GM12801 (cell line): ENCODE measurements around the gene TNKS1BP1.

Experiments used
- TF ChIP-seq, protein P1 (sequence below): IDR thresholded peaks from one replicate; pipeline ENCODE4 v1.5.1; 2011; ENCODE audit warnings: control low read depth; ENCODE audit not compliant: insufficient read length; ENCODE audit errors: extremely low read depth

Gene TNKS1BP1

DNA sequence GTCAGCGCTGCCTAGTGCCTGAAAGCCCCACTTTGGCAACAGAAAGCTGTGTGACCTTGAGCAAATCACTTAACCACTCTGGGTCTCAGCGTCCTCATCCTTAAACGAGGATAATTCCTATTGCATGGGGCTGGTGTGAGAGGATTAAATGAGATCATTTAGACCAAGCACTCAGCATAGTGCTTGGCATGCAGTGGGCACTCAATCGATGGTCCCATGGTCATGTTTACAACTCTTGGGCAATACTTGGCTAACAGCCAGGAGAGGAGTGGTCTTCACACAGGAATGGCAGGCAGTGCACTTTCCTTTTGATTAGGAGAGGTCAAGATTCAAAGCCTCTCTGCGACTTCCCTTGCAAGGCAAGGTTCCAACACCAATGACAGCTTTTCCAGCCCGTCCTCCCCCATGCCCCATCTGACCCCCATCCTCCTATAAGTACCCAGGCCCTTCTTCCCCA, 14.1 kb downstream of the TNKS1BP1 start:
- TF ChIP-seq, protein P1, sequence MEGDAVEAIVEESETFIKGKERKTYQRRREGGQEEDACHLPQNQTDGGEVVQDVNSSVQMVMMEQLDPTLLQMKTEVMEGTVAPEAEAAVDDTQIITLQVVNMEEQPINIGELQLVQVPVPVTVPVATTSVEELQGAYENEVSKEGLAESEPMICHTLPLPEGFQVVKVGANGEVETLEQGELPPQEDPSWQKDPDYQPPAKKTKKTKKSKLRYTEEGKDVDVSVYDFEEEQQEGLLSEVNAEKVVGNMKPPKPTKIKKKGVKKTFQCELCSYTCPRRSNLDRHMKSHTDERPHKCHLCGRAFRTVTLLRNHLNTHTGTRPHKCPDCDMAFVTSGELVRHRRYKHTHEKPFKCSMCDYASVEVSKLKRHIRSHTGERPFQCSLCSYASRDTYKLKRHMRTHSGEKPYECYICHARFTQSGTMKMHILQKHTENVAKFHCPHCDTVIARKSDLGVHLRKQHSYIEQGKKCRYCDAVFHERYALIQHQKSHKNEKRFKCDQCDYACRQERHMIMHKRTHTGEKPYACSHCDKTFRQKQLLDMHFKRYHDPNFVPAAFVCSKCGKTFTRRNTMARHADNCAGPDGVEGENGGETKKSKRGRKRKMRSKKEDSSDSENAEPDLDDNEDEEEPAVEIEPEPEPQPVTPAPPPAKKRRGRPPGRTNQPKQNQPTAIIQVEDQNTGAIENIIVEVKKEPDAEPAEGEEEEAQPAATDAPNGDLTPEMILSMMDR, result no peak

DNA sequence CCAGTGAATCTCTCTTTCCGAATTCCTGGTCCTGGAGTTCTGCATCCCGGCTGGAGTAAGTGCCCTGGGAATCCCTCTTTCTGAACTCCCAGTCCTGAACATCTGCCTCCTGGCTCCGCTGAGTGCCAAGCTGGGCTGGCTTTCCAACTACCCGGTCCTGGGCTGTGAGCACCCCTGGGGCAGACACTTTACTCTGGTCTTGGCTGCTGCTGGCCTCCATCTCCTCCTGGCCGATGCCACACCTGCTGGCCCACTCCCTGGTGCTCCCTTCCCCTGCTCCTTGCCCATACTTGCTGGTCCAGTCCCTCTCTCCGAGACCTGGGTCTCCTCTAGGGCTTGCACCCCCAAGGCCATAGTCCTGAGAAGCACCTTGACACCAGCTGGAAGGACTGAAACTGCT, 14.7 kb downstream of the TNKS1BP1 start:
- TF ChIP-seq, protein P1, result no peak

DNA sequence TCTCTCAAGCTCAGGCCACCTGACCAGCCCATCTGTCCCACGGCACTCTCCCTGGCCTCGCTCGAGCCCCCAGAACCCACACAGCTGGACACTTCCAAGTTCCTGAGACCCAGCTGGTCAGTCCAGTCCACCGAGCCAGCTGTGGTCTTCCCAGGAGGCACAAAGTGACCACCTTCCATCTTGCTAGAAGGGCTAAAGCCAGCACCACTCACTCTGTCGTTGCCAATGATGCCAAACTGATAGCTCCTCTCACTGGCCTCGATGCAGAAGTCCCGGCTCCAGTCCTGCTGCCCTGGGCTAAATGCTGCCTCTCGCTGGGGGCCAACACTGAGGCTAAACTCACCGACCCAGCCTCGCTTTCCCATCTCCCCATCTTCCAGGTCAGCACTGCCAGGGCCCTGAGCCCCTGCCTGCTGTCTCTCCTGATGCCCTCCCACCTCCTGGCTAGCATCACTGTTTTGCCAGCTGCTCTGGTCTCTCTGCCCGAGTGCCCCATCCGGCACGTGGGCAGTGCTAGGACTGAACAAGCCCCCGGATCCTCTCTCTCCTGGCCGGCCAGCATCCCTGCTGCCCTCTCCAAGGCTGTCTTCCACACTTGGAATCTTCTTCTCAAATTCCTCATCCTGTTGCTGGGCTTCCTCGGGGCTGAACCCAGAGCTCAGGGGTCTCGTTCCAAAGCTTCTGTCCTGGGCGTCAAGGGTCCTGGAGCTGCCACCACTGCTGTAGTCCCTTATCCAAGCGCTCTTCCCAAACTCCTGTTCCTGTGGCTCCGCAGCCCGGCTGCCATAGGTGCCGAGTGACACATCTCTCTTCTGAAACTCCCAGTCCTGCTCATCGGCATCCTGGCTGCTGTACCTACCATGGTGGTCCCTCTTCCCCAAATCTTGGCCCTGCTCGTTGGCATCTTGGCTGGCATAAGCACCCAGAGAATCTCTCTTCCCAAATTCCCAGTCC, 15.4 kb downstream of the TNKS1BP1 start:
- TF ChIP-seq, protein P1, result no peak

DNA sequence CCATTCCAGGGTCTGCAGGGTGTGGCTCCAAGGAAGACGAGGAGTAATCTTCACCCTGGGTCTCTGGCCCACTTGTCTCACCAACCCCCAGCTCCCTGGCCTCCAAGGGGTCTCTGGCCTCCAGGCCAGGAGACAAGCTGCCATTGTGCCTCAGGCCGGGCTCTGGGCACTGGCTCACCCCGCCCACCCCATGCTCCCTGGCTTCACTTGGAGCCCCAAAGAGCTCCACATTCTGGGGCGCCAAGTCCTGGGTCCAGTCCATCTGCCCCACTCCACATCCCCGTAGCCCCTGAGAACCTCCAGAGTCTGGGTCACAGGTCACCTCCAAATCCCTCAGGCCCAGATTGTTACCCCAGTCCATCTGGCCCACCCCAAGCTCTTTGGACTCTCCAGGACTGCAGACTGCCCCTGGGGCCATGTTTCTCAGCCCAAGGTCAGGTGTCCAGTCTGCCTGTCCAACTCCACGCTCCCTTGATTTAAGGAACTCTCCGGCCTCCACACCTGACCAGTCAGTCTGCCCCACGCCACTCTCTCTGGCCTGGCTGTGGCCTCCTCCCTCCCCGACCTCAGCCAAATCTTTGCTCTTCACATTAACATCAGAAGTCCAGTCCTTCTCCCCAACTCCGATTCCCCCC, 16.2 kb downstream of the TNKS1BP1 start:
- TF ChIP-seq, protein P1, result no peak

DNA sequence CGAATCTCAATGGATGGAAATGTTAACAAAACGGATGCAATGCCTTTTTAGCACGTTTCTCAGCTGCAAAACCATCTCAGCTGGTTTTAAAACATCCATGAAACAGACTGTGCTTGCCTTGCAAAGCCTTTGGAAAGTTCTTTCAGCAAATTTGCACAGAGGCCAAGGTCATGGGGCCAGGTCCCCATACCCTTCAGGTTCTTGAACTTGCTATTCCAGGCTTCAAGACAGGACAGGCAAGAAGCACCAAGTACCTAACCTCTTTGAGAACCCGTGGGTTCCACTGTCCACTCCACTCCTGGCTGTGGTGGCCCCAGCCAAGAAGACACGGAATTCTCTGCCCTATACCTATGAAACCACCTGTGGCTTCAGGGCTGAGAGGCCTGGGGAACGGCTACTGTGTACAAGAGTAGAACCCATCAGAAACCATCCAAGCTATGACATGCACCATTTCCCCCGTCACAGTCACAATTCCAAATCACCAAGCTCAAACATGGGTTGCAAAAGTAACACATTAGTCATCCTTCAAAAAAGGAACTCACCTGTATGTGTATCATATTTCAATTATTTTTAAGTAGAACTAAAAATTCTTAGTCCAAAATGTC, 17.0 kb downstream of the TNKS1BP1 start:
- TF ChIP-seq, protein P1, result no peak

DNA sequence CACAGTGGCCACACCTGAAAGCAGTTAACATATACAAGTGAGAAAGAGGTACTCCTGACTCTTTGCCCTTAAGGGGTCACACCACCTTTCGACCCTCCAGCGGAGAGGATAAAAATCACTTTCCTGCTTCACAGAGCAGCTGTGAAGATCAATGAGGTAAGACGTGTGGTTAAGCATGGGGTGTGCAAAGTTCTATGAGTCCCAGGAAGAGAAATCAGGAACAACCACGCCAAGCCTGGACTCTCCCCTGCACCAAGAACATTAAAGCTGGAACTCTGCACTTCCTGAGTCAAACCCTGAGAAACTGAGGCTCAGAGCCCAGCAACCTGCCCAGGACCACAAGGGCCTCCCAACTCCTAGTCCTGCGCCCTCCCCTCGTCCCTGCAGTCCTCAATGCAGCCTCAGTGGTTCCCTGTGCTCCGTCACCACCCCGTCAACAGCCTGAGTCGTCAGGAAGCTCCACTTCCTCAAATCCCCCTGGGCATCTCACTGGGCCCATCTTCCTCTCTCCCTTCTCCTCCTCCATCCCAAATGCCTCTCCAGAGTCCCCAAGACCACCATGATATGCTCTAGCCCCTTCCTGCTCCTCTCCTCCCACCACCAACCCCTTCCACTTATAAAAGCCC, 17.7 kb downstream of the TNKS1BP1 start:
- TF ChIP-seq, protein P1, result no peak
